Body of pancreas (tissue), 4 donors: Measurements from ENCODE around the gene NFYC. TPM values are rescaled to one million over a fixed set of nuclear protein-coding genes. Genes with fewer than 3 reads are reported as not detected.

ENCODE experiments used
- ATAC-seq: fragments of 150-250 bp; one replicate; pipeline ENCODE4 v1.9.1; 2016
- DNase-seq, 4 donors: peaks; one replicate each; pipeline ENCODE4 v3.0.0-alpha.2; 2019
- H3K27ac ChIP-seq, 4 donors: fragments of 200-600 bp; sonication (generic); 1 replicate in 3 of 4; 2 replicates in 1 of 4; pipeline versions ENCODE4 v1.5.1 to v1.6.1; 2016 to 2019; ENCODE audit warnings: mild to moderate bottlenecking in 1 of 4, mixed read lengths in 1 of 4, moderate library complexity in 1 of 4
- H3K27me3 ChIP-seq, 2 donors: fragments of 200-600 bp; sonication (generic); one replicate each; pipeline ENCODE4 v1.6.0; 2016; ENCODE audit warnings: mild to moderate bottlenecking in 1 of 2
- H3K36me3 ChIP-seq, 2 donors: fragments of 200-600 bp; sonication (generic); replicated peaks in 1 of 2; 2 replicates each; pipeline ENCODE4 v1.5.1; 2016; ENCODE audit warnings: low read depth in 2 of 2; ENCODE audit not compliant: insufficient read depth in 1 of 2
- H3K4me1 ChIP-seq: fragments of 200-600 bp; sonication (generic); one replicate; pipeline ENCODE4 v1.6.0; 2016
- H3K4me3 ChIP-seq, 2 donors: fragments of 200-600 bp; sonication (generic); 1 replicate in 1 of 2; 2 replicates in 1 of 2; pipeline ENCODE4 v1.5.1; 2016 to 2019
- H3K9me3 ChIP-seq, 3 donors: fragments of 200-600 bp; sonication (generic); 1 replicate in 2 of 3; 2 replicates in 1 of 3; pipeline ENCODE4 v1.5.1; 2016
- CTCF ChIP-seq, 7 experiments: fragments of 450-650 bp in 4 of 7; fragments of 200-600 bp in 3 of 7; sonication (generic) in 3 of 7; IDR thresholded peaks; one replicate each; pipeline ENCODE4 v1.5.1; 2016 to 2019; ENCODE audit warnings: antibody characterized with exemption in 7 of 7
- POLR2A ChIP-seq, 3 donors: fragments of 450-650 bp; IDR thresholded peaks; one replicate each; pipeline ENCODE4 v1.6.1; 2016; ENCODE audit warnings: antibody characterized with exemption in 3 of 3, mild to moderate bottlenecking in 2 of 3
- WGBS, 2 donors: methylation state at CpG; one replicate each; pipeline ENCODE4 v1.1.5; 2017; 5-methylcytosine and 5-hydroxymethylcytosine counted together
- intact Hi-C: fragments of 100-400 bp; cut with DNase I; formaldehyde crosslinking; loops from one replicate; pipeline ENCODE4 v1.15.1; 2023
- total RNA-seq, 2 donors: library from RNA; depleted of rRNA; stranded (reverse); fragments of >200 nt; gene quantifications; one replicate each; pipeline ENCODE4 v1.1.0, GENCODE V29; 2016

NFYC gene
- total RNA-seq, 2 donors from 2014 or later, result 37.2 to 44.9 TPM

- no peaks in the 10 kb centered on the region for H3K36me3 ChIP-seq
- intact Hi-C loops, result no loop called here
- no peak overlapping the region for H3K27ac ChIP-seq
- DNase-seq (no peak), ATAC-seq (no peak)
- H3K27me3 ChIP-seq, result no peaks in the 10 kb centered on the region
- peaks cover 12% of the 10 kb centered on the region for H3K4me1 ChIP-seq
- no peaks in the 10 kb centered on the region for H3K9me3 ChIP-seq
- no peak overlapping the region for H3K4me3 ChIP-seq
- TF ChIP-seq POLR2A (IDR thresholded peaks at IDR 0.05) (no peak), CTCF (IDR thresholded peaks at IDR 0.05) (no peak)
- WGBS, 2 donors, result 82 to 84% methylated on average over 5 to 9 of the region's 9 CpGs
Observed at GRCh38 chr1:40786171-40786994, 94.9 kb downstream of the NFYC start.

GRCh38 chr1:40786995-40787705, 95.6 kb downstream of the NFYC start:
- TF ChIP-seq POLR2A (IDR thresholded peaks at IDR 0.05), result no peak
- TF ChIP-seq CTCF (IDR thresholded peaks at IDR 0.05), result no peak
- Histone ChIP-seq H3K27ac (no peak overlapping the region), H3K9me3 (no peaks in the 10 kb centered on the region), H3K36me3 (no peaks in the 10 kb centered on the region), H3K4me1 (peaks cover 12% of the 10 kb centered on the region), H3K27me3 (no peaks in the 10 kb centered on the region), H3K4me3 (no peak overlapping the region)
- DNase-seq (no peak), ATAC-seq (no peak)
- 90 to 93% methylated on average over 8 to 9 of the region's 9 CpGs for WGBS, 2 donors
- intact Hi-C loops, result no loop called here

- no peak overlapping the region for H3K27ac ChIP-seq
- intact Hi-C loops, result no loop called here
- no peak for DNase-seq
Observed at GRCh38 chr1:40787737-40788560, 96.4 kb downstream of the NFYC start.

More at GRCh38 chr1:40787737-40788560, 96.4 kb downstream of the NFYC start:
- no peaks in the 10 kb centered on the region for H3K36me3 ChIP-seq
- TF ChIP-seq CTCF (IDR thresholded peaks at IDR 0.05) (no peak), POLR2A (IDR thresholded peaks at IDR 0.05) (no peak)
- ATAC-seq, result no peak
- H3K27me3 ChIP-seq, result no peaks in the 10 kb centered on the region
- H3K4me3 ChIP-seq, result no peak overlapping the region
- H3K9me3 ChIP-seq, result no peaks in the 10 kb centered on the region
- H3K4me1 ChIP-seq, result peaks cover 5% of the 10 kb centered on the region
- WGBS, 2 donors, result 84 to 91% methylated on average over 14 to 18 of the region's 19 CpGs
